Muscle of leg (tissue), 11 donors: ENCODE measurements around the gene CYP11A1. TPM values are rescaled to one million over a fixed set of nuclear protein-coding genes. Genes with fewer than 3 reads are reported as not detected.

Experiments used
- DNase-seq: peaks from one replicate; pipeline ENCODE4 v3.0.0; 2013
- H3K27ac ChIP-seq: one replicate; pipeline ENCODE4 v1.5.1; 2013; ENCODE audit warnings: mild to moderate bottlenecking, low read length, control low read depth
- H3K27me3 ChIP-seq: one replicate; pipeline ENCODE4 v1.6.1; 2013; ENCODE audit warnings: low read length; ENCODE audit not compliant: control insufficient read depth, insufficient read depth
- H3K36me3 ChIP-seq: one replicate; pipeline ENCODE4 v1.6.1; 2013; ENCODE audit warnings: low read length; ENCODE audit not compliant: control insufficient read depth, insufficient read depth
- H3K4me1 ChIP-seq: one replicate; pipeline ENCODE4 v1.6.1; 2013; ENCODE audit warnings: low read length; ENCODE audit not compliant: control insufficient read depth, insufficient read depth
- H3K4me3 ChIP-seq: one replicate; pipeline ENCODE4 v1.5.1; 2013; ENCODE audit warnings: low read length, control low read depth
- H3K9me3 ChIP-seq: replicated peaks from 2 replicates; pipeline ENCODE4 v1.6.1; 2013; ENCODE audit warnings: low read depth, low read length; ENCODE audit not compliant: control insufficient read depth
- WGBS: methylation state at CpG from one replicate; pipeline ENCODE4 v1.1.5; 2013; ENCODE audit warnings: missing lambda C conversion rate; ENCODE audit not compliant: insufficient coverage; 5-methylcytosine and 5-hydroxymethylcytosine counted together
- polyA plus RNA-seq, 8 donors: library from polyadenylated mRNA; unstranded; fragments of 120-200 nt; gene quantifications; one replicate each; pipeline versions ENCODE4 v1.2.1 to v1.2.3, GENCODE V29; 2013; ENCODE audit warnings: inconsistent platforms in 1 of 8, low replicate concordance in 1 of 8; ENCODE audit not compliant: insufficient read length in 8 of 8, insufficient read depth in 1 of 8
- total RNA-seq: library from RNA; stranded (reverse); fragments of 120-200 nt; gene quantifications from one replicate; pipeline ENCODE4 v1.2.4, GENCODE V29; 2013

The CYP11A1 gene
- total and polyA plus RNA-seq, 9 donors = 1.2 to 3.6 (median 2.4) TPM

GRCh38 chr15:74345051-74345450, 22.4 kb downstream of the CYP11A1 start:
- H3K27ac ChIP-seq = no peak overlapping the region
- no peaks in the 10 kb centered on the region for H3K27me3 ChIP-seq
- H3K9me3 ChIP-seq = no peaks in the 10 kb centered on the region
- DNase-seq = no peak
- no peak overlapping the region for H3K4me3 ChIP-seq
- H3K36me3 ChIP-seq = no peaks in the 10 kb centered on the region
- H3K4me1 ChIP-seq = no peaks in the 10 kb centered on the region
- 90% methylated on average over 9 of the region's 10 CpGs for WGBS

GRCh38 chr15:74343797-74344127, 23.7 kb downstream of the CYP11A1 start:
- no peaks in the 10 kb centered on the region for H3K27me3 ChIP-seq
- no peaks in the 10 kb centered on the region for H3K4me1 ChIP-seq
- no peak overlapping the region for H3K27ac ChIP-seq
- H3K36me3 ChIP-seq = no peaks in the 10 kb centered on the region
- H3K9me3 ChIP-seq = no peaks in the 10 kb centered on the region
- no peak overlapping the region for H3K4me3 ChIP-seq
- no peak for DNase-seq
- 93% methylated on average over 3 of the region's 8 CpGs for WGBS

- H3K4me3 ChIP-seq = no peak overlapping the region
- no peaks in the 10 kb centered on the region for H3K27me3 ChIP-seq
- WGBS = 92% methylated on average over 7 of the region's 14 CpGs
- no peaks in the 10 kb centered on the region for H3K4me1 ChIP-seq
- no peak for DNase-seq
- H3K9me3 ChIP-seq = no peaks in the 10 kb centered on the region
- no peak overlapping the region for H3K27ac ChIP-seq
- no peaks in the 10 kb centered on the region for H3K36me3 ChIP-seq
Observed at GRCh38 chr15:74343127-74343796, 24.2 kb downstream of the CYP11A1 start.

GRCh38 chr15:74340150-74340549, 27.3 kb downstream of the CYP11A1 start:
- H3K27ac ChIP-seq = no peak overlapping the region
- H3K9me3 ChIP-seq = no peaks in the 10 kb centered on the region
- DNase-seq = no peak
- no peaks in the 10 kb centered on the region for H3K27me3 ChIP-seq
- H3K4me3 ChIP-seq = no peak overlapping the region
- H3K4me1 ChIP-seq = no peaks in the 10 kb centered on the region
- WGBS = 33% methylated on average over 2 of the region's 4 CpGs
- no peaks in the 10 kb centered on the region for H3K36me3 ChIP-seq

GRCh38 chr15:74339371-74339770, 28.1 kb downstream of the CYP11A1 start:
- no peak overlapping the region for H3K27ac ChIP-seq
- H3K9me3 ChIP-seq = no peaks in the 10 kb centered on the region
- no peak for DNase-seq
- H3K27me3 ChIP-seq = no peaks in the 10 kb centered on the region
- no peak overlapping the region for H3K4me3 ChIP-seq
- no peaks in the 10 kb centered on the region for H3K36me3 ChIP-seq
- no peaks in the 10 kb centered on the region for H3K4me1 ChIP-seq
- WGBS = 92% methylated on average over 7 of the region's 9 CpGs

GRCh38 chr15:74338676-74339075, 28.8 kb downstream of the CYP11A1 start:
- DNase-seq = no peak
- Histone ChIP-seq H3K9me3 (no peaks in the 10 kb centered on the region), H3K4me1 (no peaks in the 10 kb centered on the region), H3K27ac (no peak overlapping the region), H3K4me3 (no peak overlapping the region), H3K27me3 (no peaks in the 10 kb centered on the region), H3K36me3 (no peaks in the 10 kb centered on the region)
- 89% methylated on average over 5 of the region's 5 CpGs for WGBS

GRCh38 chr15:74337607-74338211, 29.7 kb downstream of the CYP11A1 start:
- H3K27me3 ChIP-seq = no peaks in the 10 kb centered on the region
- H3K4me3 ChIP-seq = no peak overlapping the region
- no peaks in the 10 kb centered on the region for H3K9me3 ChIP-seq
- H3K36me3 ChIP-seq = no peaks in the 10 kb centered on the region
- DNase-seq = no peak
- WGBS = 73% methylated on average over 4 of the region's 4 CpGs
- H3K27ac ChIP-seq = no peak overlapping the region
- no peaks in the 10 kb centered on the region for H3K4me1 ChIP-seq

GRCh38 chr15:74337146-74337545, 30.3 kb downstream of the CYP11A1 start:
- Histone ChIP-seq H3K9me3 (no peaks in the 10 kb centered on the region), H3K4me3 (no peak overlapping the region), H3K4me1 (no peaks in the 10 kb centered on the region), H3K36me3 (no peaks in the 10 kb centered on the region), H3K27ac (no peak overlapping the region), H3K27me3 (no peaks in the 10 kb centered on the region)
- 84% methylated on average over 5 of the region's 5 CpGs for WGBS
- no peak for DNase-seq

GRCh38 chr15:74336061-74337005, 31.1 kb downstream of the CYP11A1 start:
- no peak for DNase-seq
- Histone ChIP-seq H3K4me3 (no peak overlapping the region), H3K9me3 (no peaks in the 10 kb centered on the region), H3K4me1 (no peaks in the 10 kb centered on the region), H3K27ac (no peak overlapping the region), H3K27me3 (no peaks in the 10 kb centered on the region), H3K36me3 (no peaks in the 10 kb centered on the region)
- 61% methylated on average over 4 of the region's 9 CpGs for WGBS

GRCh38 chr15:74335396-74335795, 32.0 kb downstream of the CYP11A1 start:
- no peak for DNase-seq
- no peaks in the 10 kb centered on the region for H3K27me3 ChIP-seq
- WGBS = 73% methylated on average over 4 of the region's 8 CpGs
- no peaks in the 10 kb centered on the region for H3K36me3 ChIP-seq
- H3K4me1 ChIP-seq = no peaks in the 10 kb centered on the region
- no peaks in the 10 kb centered on the region for H3K9me3 ChIP-seq
- no peak overlapping the region for H3K27ac ChIP-seq
- H3K4me3 ChIP-seq = no peak overlapping the region
